Tibial nerve (tissue), 4 donors: ENCODE measurements around the gene FBXW7.

Experiments used
- EP300 ChIP-seq, 2 donors: sonication (generic); formaldehyde crosslinking; IDR thresholded peaks; one replicate each; pipeline ENCODE4 v1.6.1; 2017; ENCODE audit warnings: antibody characterized with exemption in 2 of 2, mild to moderate bottlenecking in 1 of 2
- POLR2A ChIP-seq, 2 donors: fragments of 450-650 bp; IDR thresholded peaks; one replicate each; pipeline ENCODE4 v1.6.1; 2017; ENCODE audit warnings: antibody characterized with exemption in 2 of 2, mild to moderate bottlenecking in 2 of 2, moderate library complexity in 2 of 2
- TF ChIP-seq, protein P1 (sequence below), 5 experiments: fragments of 200-600 bp in 3 of 5; fragments of 450-650 bp in 2 of 5; sonication (generic) in 3 of 5; IDR thresholded peaks; one replicate each; pipeline ENCODE4 v1.5.1; 2016 to 2019; ENCODE audit warnings: antibody characterized with exemption in 5 of 5, mild to moderate bottlenecking in 3 of 5, moderate library complexity in 2 of 5

DNA sequence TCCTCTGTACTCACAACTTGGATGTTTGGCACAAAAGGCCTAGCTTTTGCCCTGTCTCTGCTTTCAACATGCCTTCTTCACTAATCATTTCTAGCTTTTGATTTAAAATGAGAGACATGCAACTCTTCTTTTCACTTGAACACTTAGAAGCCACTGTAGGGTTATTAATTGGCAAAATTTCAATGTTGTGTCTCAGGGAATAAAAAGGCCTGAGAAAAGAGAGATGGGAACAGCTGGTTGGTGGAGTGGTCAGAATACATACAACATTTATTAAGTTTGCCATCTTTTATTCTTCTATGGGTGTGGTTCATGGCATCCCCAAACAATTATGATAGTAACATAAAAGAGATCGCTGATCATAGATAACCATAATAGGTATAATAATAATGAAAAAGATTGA is 114.3 kb downstream of the FBXW7 start:
- TF ChIP-seq, protein P1, sequence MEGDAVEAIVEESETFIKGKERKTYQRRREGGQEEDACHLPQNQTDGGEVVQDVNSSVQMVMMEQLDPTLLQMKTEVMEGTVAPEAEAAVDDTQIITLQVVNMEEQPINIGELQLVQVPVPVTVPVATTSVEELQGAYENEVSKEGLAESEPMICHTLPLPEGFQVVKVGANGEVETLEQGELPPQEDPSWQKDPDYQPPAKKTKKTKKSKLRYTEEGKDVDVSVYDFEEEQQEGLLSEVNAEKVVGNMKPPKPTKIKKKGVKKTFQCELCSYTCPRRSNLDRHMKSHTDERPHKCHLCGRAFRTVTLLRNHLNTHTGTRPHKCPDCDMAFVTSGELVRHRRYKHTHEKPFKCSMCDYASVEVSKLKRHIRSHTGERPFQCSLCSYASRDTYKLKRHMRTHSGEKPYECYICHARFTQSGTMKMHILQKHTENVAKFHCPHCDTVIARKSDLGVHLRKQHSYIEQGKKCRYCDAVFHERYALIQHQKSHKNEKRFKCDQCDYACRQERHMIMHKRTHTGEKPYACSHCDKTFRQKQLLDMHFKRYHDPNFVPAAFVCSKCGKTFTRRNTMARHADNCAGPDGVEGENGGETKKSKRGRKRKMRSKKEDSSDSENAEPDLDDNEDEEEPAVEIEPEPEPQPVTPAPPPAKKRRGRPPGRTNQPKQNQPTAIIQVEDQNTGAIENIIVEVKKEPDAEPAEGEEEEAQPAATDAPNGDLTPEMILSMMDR (IDR thresholded peaks at IDR 0.05): no peak
- TF ChIP-seq POLR2A (IDR thresholded peaks at IDR 0.05) (no peak), EP300 (IDR thresholded peaks at IDR 0.05) (no peak)
